A549 treated with Mapracorat at 1 μM for 4 hours (cell line): Measurements from ENCODE around the gene DZIP1. TPM values are rescaled to one million over a fixed set of nuclear protein-coding genes. Genes with fewer than 3 reads are reported as not detected.

Source experiments
- total RNA-seq: library from RNA; stranded (reverse); fragments of 200-300 nt; extraction: Qiagen RNA extraction; gene quantifications from 5 replicates; pipeline ENCODE4 v1.2.3, GENCODE V29; 2022

Gene DZIP1, protein sequence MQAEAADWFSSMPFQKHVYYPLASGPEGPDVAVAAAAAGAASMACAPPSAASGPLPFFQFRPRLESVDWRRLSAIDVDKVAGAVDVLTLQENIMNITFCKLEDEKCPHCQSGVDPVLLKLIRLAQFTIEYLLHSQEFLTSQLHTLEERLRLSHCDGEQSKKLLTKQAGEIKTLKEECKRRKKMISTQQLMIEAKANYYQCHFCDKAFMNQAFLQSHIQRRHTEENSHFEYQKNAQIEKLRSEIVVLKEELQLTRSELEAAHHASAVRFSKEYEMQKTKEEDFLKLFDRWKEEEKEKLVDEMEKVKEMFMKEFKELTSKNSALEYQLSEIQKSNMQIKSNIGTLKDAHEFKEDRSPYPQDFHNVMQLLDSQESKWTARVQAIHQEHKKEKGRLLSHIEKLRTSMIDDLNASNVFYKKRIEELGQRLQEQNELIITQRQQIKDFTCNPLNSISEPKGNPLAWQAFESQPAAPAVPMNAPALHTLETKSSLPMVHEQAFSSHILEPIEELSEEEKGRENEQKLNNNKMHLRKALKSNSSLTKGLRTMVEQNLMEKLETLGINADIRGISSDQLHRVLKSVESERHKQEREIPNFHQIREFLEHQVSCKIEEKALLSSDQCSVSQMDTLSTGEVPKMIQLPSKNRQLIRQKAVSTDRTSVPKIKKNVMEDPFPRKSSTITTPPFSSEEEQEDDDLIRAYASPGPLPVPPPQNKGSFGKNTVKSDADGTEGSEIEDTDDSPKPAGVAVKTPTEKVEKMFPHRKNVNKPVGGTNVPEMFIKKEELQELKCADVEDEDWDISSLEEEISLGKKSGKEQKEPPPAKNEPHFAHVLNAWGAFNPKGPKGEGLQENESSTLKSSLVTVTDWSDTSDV
- total RNA-seq: 10.1 to 13.5 TPM (median 12.0 TPM) in 5 replicates

DNA sequence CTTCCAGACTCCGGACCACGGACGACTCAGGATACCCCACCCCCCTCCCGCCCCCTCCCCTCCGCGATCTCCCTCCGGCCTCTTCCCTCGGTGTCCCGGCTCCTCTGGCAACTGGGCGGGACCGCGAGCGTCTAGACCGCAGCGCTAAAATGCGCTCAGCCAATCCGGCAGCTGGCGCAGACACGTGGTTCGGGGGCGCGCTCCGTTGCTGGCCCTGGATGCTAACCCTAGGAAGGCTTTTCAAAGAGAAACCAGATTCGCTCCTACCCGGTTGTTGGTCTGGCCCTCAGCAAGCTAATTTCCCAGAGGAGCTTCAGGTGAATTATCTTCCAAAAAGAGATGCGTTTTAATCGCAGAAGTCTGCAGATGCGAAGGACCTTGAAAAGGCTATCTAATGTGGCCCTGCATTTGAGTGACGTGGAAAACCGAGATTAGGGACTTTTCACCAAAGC lies at the start of gene DZIP1:
Gene DZIP1, minus strand, starts transcription at position 106 of the 452 bp plus-strand sequence. CDS start 2,677 bp downstream, outside the sequence.

GRCh38 chr13:95676762-95677563 lies 32.5 kb upstream of the DZIP1 start, which contains the start of gene DNAJC3:
DNAJC3 (plus strand) TSS chr13:95677139; CDS start chr13:95677256, 117 bp downstream.

DNA sequence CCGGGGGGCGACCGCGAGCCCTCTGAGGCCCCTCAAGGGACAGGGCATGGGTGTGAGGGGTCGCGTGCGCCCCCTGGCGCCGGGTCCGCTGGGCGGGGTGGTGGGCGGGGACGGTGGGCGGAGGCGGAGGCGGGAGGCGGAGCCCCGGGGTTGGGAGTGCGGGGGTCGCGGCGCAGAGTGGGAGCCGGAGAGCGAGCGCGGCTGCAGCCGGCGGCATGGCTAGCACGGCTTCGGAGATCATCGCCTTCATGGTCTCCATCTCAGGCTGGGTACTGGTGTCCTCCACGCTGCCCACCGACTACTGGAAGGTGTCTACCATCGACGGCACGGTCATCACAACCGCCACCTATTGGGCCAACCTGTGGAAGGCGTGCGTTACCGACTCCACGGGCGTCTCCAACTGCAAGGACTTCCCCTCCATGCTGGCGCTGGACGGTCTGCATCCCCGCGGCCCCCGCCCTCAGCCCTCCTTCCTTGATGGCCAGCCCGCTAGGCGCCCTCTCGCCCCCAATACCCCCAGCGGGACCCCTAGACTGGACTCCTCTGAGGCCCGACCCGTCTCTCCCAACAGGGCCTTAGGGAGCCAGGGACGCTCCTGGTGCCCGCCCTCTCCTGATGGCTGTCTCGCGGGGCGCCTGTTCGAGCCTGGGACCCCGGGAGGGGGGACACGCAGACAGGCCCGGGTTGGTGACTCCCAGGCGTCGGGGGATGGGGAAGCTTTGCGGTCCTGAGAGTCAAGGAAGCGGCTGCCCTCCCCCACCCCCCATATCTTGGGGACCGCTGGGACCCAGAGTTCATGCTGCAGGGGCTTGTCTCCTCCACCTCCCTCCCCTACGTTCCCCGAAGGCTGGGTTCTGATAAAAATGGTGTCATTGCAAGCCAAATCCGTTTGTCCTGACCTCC lies 91.7 kb downstream of the DZIP1 start, which contains the start of gene CLDN10:
Gene CLDN10, plus strand, starts transcription at position 182 of the 903 bp plus-strand sequence. Its CDS starts 34 bp downstream, at position 216.

Other genes starting within 250 kb of the DZIP1 start
- gene CLDN10, start 92.0 kb downstream of the DZIP1 start, total RNA-seq: 0.15 to 0.34 TPM (median 0.26 TPM) in 5 replicates
- 10.0 to 13.2 TPM (median 12.0 TPM) in 5 replicates for gene DNAJC3, start 32.4 kb upstream of the DZIP1 start, total RNA-seq